ENCODE measurements around the gene RMDN3.

The RMDN3 gene

GRCh38 chr15:40693904-40694687 is 61.0 kb downstream of the RMDN3 start:
- DNase-seq = no peak

DNA sequence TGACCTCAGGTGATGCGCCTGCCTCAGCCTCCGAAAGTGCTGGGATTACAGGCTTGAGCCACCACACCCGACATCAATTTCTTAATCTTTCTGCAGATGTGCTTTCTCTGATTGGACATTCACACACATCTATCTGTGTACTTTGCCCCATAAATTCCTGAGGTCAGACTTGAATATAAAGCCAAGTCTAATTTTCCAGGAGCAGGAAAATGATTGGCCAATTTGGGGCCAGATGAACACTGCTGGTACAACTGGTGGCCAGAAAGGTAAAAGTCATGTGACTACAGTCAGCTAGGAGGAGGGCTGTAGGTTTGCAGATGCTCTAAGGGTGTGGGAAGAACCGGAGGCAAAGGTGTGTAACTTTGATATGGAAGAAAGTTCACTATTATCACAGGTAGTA is 63.3 kb downstream of the RMDN3 start:
- DNase-seq = no peak

- DNase-seq = no peak
Observed at GRCh38 chr15:40688932-40689799, 65.9 kb downstream of the RMDN3 start.
